Stimulated activated CD8-positive, alpha-beta memory T cell treated with anti-CD3 and anti-CD28 coated beads, Interleukin-2, amount 100 ng/mL, for 48 hours (primary cell): ENCODE measurements around the gene SEZ6L2.
A peak's percentile ranks its signal among the peaks of the same experiment; 100 is the strongest.
"Not testable (repeated sequence)": the region's sequence is repeated elsewhere in the genome, so short reads cannot be mapped to it uniquely, and the experiment has no call there.

Experiments used
- DNase-seq, 2 donors: peaks; one replicate each; pipeline ENCODE4 v3.0.0-alpha.2; 2020; ENCODE audit warnings: low read depth in 2 of 2

The SEZ6L2 gene

GRCh38 chr16:29857133-29857760 is 42.1 kb downstream of the SEZ6L2 start:
- DNase-seq = no peak

GRCh38 chr16:29854520-29855100 is 44.7 kb downstream of the SEZ6L2 start:
- no peak for DNase-seq

GRCh38 chr16:29852654-29853053 is 46.7 kb downstream of the SEZ6L2 start:
- no peak for DNase-seq

GRCh38 chr16:29850998-29851397 is 48.4 kb downstream of the SEZ6L2 start:
- no peak for DNase-seq

GRCh38 chr16:29849505-29849904 is 49.8 kb downstream of the SEZ6L2 start:
- no peak for DNase-seq

- DNase-seq = peak; percentile 75 to 81
Observed at GRCh38 chr16:29848420-29849297, 50.7 kb downstream of the SEZ6L2 start.

- DNase-seq = no peak
Observed at GRCh38 chr16:29845656-29846055, 53.7 kb downstream of the SEZ6L2 start.

GRCh38 chr16:29844575-29845331 is 54.6 kb downstream of the SEZ6L2 start:
- DNase-seq = no peak

- no peak for DNase-seq
Observed at GRCh38 chr16:29843931-29844330, 55.4 kb downstream of the SEZ6L2 start.

- no peak for DNase-seq
Observed at GRCh38 chr16:29842732-29843346, 56.5 kb downstream of the SEZ6L2 start.

- DNase-seq = no peak
Observed at GRCh38 chr16:29841631-29842030, 57.7 kb downstream of the SEZ6L2 start.

- no peak for DNase-seq
Observed at GRCh38 chr16:29840240-29840639, 59.1 kb downstream of the SEZ6L2 start.

- no peak for DNase-seq
Observed at GRCh38 chr16:29839822-29840221, 59.5 kb downstream of the SEZ6L2 start.

GRCh38 chr16:29837841-29838240 is 61.5 kb downstream of the SEZ6L2 start:
- no peak for DNase-seq

- no peak for DNase-seq
Observed at GRCh38 chr16:29836623-29837022, 62.7 kb downstream of the SEZ6L2 start.

- DNase-seq = no peak
Observed at GRCh38 chr16:29835926-29836325, 63.4 kb downstream of the SEZ6L2 start.

GRCh38 chr16:29834079-29834478 is 65.3 kb downstream of the SEZ6L2 start:
- no peak for DNase-seq

GRCh38 chr16:29833219-29833618 is 66.1 kb downstream of the SEZ6L2 start:
- not testable (repeated sequence) for DNase-seq

GRCh38 chr16:29831490-29831889 is 67.9 kb downstream of the SEZ6L2 start:
- DNase-seq = no peak

GRCh38 chr16:29830774-29831173 is 68.6 kb downstream of the SEZ6L2 start:
- DNase-seq = no peak

GRCh38 chr16:29826342-29826695 is 73.0 kb downstream of the SEZ6L2 start:
- DNase-seq = no peak
